H1 (cell line): Measurements from ENCODE around the gene CDC73. TPM values are rescaled to one million over a fixed set of nuclear protein-coding genes. Genes with fewer than 3 reads are reported as not detected.

Source experiments
- CTCF ChIA-PET: fragments of 300-600 bp; sonication (Branson Sonifier 250); formaldehyde crosslinking; loops from one replicate; lab custom pipeline; 2021; ENCODE audit not compliant: partially characterized antibody; lab: Charles Lee
- POLR2A ChIA-PET: fragments of 300-600 bp; sonication (Branson Sonifier 250); formaldehyde crosslinking; loops from one replicate; lab custom pipeline; 2021; ENCODE audit warnings: inconsistent platforms; ENCODE audit not compliant: partially characterized antibody; lab: Charles Lee
- DNase-seq, 2 experiments: peaks; one replicate each; pipeline versions ENCODE4 v3.0.0 to v3.0.0-alpha.2; 2010 to 2022; ENCODE audit warnings: low spot score in 2 of 2, low read depth in 1 of 2, mixed read lengths in 1 of 2
- FAIRE-seq: peaks from 2 replicates; lab custom pipeline; 2011; peaks lifted over from hg19 to GRCh38; lab: Jason Lieb, UNC
- H2AFZ ChIP-seq: 2 replicates; pipeline ENCODE4 v1.8.1; 2012; ENCODE audit warnings: low read length, inconsistent platforms
- H2AK5ac ChIP-seq: 2 replicates; pipeline ENCODE4 v1.6.1; 2013; ENCODE audit warnings: low read depth, low read length
- H2BK120ac ChIP-seq: replicated peaks from 2 replicates; pipeline ENCODE3; 2013; ENCODE audit warnings: low read depth, low read length, inconsistent platforms
- H2BK12ac ChIP-seq: 2 replicates; pipeline ENCODE4 v1.6.1; 2013; ENCODE audit warnings: low read depth, low read length
- H2BK15ac ChIP-seq: 2 replicates; pipeline ENCODE4 v1.6.1; 2013; ENCODE audit warnings: low read length
- H2BK20ac ChIP-seq: 2 replicates; pipeline ENCODE4 v1.6.1; 2013; ENCODE audit warnings: low read length
- H2BK5ac ChIP-seq: 2 replicates; pipeline ENCODE4 v1.6.1; 2013; ENCODE audit warnings: low read depth, low read length
- H3K14ac ChIP-seq: 2 replicates; pipeline ENCODE4 v1.6.1; 2013; ENCODE audit warnings: inconsistent platforms; ENCODE audit not compliant: insufficient read length
- H3K18ac ChIP-seq: 2 replicates; pipeline ENCODE4 v1.6.1; 2013; ENCODE audit warnings: low read length; ENCODE audit errors: extremely low read depth
- H3K23ac ChIP-seq: 2 replicates; pipeline ENCODE4 v1.6.1; 2013; ENCODE audit warnings: inconsistent platforms; ENCODE audit not compliant: insufficient read length
- H3K23me2 ChIP-seq: 2 replicates; pipeline ENCODE4 v1.6.1; 2013; ENCODE audit warnings: low read depth, low read length
- H3K27ac ChIP-seq: 2 replicates; pipeline ENCODE4 v1.6.1; 2011; ENCODE audit warnings: low read depth, low read length, inconsistent platforms
- H3K27me3 ChIP-seq, 4 experiments: replicated peaks in 1 of 4; 1 replicate in 1 of 4; 2 replicates in 3 of 4; pipeline versions ENCODE4 v1.6.1 to v1.8.1; 2011 to 2013; ENCODE audit warnings: low read length in 3 of 4, mild to moderate bottlenecking in 3 of 4, inconsistent platforms in 2 of 4, mixed read lengths in 2 of 4, moderate library complexity in 1 of 4; ENCODE audit not compliant: control insufficient read depth in 3 of 4, insufficient read depth in 3 of 4; ENCODE audit errors: extremely low read depth in 1 of 4
- H3K36me3 ChIP-seq, 4 experiments: 2 replicates each; pipeline versions ENCODE4 v1.6.1 to v1.8.1; 2011 to 2013; ENCODE audit warnings: mild to moderate bottlenecking in 4 of 4, low read length in 3 of 4, moderate library complexity in 2 of 4, control low read depth in 1 of 4, inconsistent platforms in 1 of 4; ENCODE audit not compliant: insufficient read depth in 4 of 4, control insufficient read depth in 2 of 4
- H3K4ac ChIP-seq: replicated peaks from 2 replicates; pipeline ENCODE3; 2013; ENCODE audit warnings: low read length, low read depth, mixed read lengths, inconsistent platforms; ENCODE audit not compliant: insufficient read length
- H3K4me1 ChIP-seq, 4 experiments: replicated peaks in 1 of 4; 1 replicate in 1 of 4; 2 replicates in 3 of 4; pipeline versions ENCODE4 v1.6.1 to v1.8.1; 2011 to 2013; ENCODE audit warnings: low read length in 3 of 4, inconsistent platforms in 2 of 4, mixed read lengths in 1 of 4; ENCODE audit not compliant: insufficient read depth in 4 of 4, control insufficient read depth in 3 of 4
- H3K4me2 ChIP-seq, 2 experiments: 2 replicates each; pipeline versions ENCODE4 v1.6.1 to v1.8.1; 2011 to 2013; ENCODE audit warnings: low read depth in 2 of 2, low read length in 2 of 2, control low read depth in 1 of 2, inconsistent platforms in 1 of 2, mild to moderate bottlenecking in 1 of 2; ENCODE audit not compliant: insufficient read depth in 1 of 2
- H3K4me3 ChIP-seq, 4 experiments: fragments of 200-600, 300-600 bp in 1 of 4; sonication (generic), shearing (Covaris generic), sonication (Bioruptor Twin) in 1 of 4; 2 replicates each; pipeline versions ENCODE4 v1.5.1 to v1.8.1; 2011 to 2016; ENCODE audit warnings: low read length in 4 of 4, low read depth in 3 of 4, control low read depth in 2 of 4, inconsistent platforms in 2 of 4, mild to moderate bottlenecking in 2 of 4, mixed read lengths in 1 of 4, moderate library complexity in 1 of 4; ENCODE audit not compliant: insufficient read depth in 2 of 4; ENCODE audit errors: extremely low read depth in 1 of 4
- H3K56ac ChIP-seq: replicated peaks from 2 replicates; pipeline ENCODE3; 2013; ENCODE audit warnings: low read depth, mild to moderate bottlenecking, mixed read lengths, low read length, inconsistent platforms; ENCODE audit not compliant: insufficient read length
- H3K79me1 ChIP-seq: 2 replicates; pipeline ENCODE4 v1.6.1; 2013; ENCODE audit warnings: low read depth, low read length, control low read depth
- H3K79me2 ChIP-seq, 2 experiments: 2 replicates each; pipeline versions ENCODE4 v1.6.1 to v1.8.1; 2012 to 2013; ENCODE audit warnings: low read length in 2 of 2, mild to moderate bottlenecking in 2 of 2, inconsistent platforms in 1 of 2; ENCODE audit not compliant: insufficient read depth in 2 of 2, control insufficient read depth in 1 of 2
- H3K9ac ChIP-seq, 4 experiments: replicated peaks in 1 of 4; 1 replicate in 1 of 4; 2 replicates in 3 of 4; pipeline versions ENCODE4 v1.6.1 to v1.8.1; 2011 to 2013; ENCODE audit warnings: low read depth in 3 of 4, low read length in 3 of 4, control low read depth in 2 of 4, mild to moderate bottlenecking in 2 of 4, moderate library complexity in 2 of 4, inconsistent platforms in 1 of 4; ENCODE audit errors: extremely low read depth in 1 of 4
- H3K9me3 ChIP-seq, 2 experiments: 2 replicates each; pipeline versions ENCODE4 v1.6.1 to v1.8.1; 2012 to 2013; ENCODE audit warnings: mild to moderate bottlenecking in 2 of 2, moderate library complexity in 2 of 2, control low read depth in 1 of 2, inconsistent platforms in 1 of 2, low read depth in 1 of 2, low read length in 1 of 2, mixed read lengths in 1 of 2; ENCODE audit not compliant: insufficient read depth in 2 of 2
- H4K20me1 ChIP-seq, 2 experiments: replicated peaks in 1 of 2; 2 replicates each; pipeline versions ENCODE3 to v1.8.1; 2011 to 2013; ENCODE audit warnings: inconsistent platforms in 2 of 2, low read length in 2 of 2, mild to moderate bottlenecking in 1 of 2; ENCODE audit not compliant: insufficient read depth in 2 of 2, control insufficient read depth in 1 of 2
- H4K5ac ChIP-seq: 2 replicates; pipeline ENCODE4 v1.6.1; 2013; ENCODE audit warnings: low read length, low read depth, mixed read lengths, inconsistent platforms; ENCODE audit not compliant: insufficient read length
- H4K8ac ChIP-seq: 2 replicates; pipeline ENCODE4 v1.8.0; 2013; ENCODE audit warnings: mild to moderate bottlenecking, moderate library complexity, low read length, inconsistent platforms; ENCODE audit not compliant: insufficient read depth; ENCODE audit errors: extremely low read depth
- H4K91ac ChIP-seq: replicated peaks from 2 replicates; pipeline ENCODE3; 2013; ENCODE audit warnings: low read length, mixed read lengths, inconsistent platforms; ENCODE audit not compliant: insufficient read length
- CBX5 ChIP-seq: fragments of 300-800, 300-1000 bp; sonication (generic); IDR thresholded peaks from 2 replicates; pipeline ENCODE4 v1.7.1; 2016; ENCODE audit warnings: antibody characterized with exemption, low read length, low read depth
- CBX8 ChIP-seq: fragments of 300-800, 300-1000 bp; sonication (generic); IDR thresholded peaks from 2 replicates; pipeline ENCODE4 v1.7.1; 2016; ENCODE audit warnings: low read depth, low read length, borderline replicate concordance
- CHD1 ChIP-seq: IDR thresholded peaks from 2 replicates; pipeline ENCODE4 v1.6.1; 2012; ENCODE audit warnings: low read depth, low read length, improper control_type of control experiment
- CHD2 ChIP-seq: IDR thresholded peaks from 2 replicates; pipeline ENCODE4 v1.6.1; 2012; ENCODE audit warnings: low read length, improper control_type of control experiment
- CREB1 ChIP-seq: IDR thresholded peaks from 2 replicates; pipeline ENCODE4 v1.6.1; 2012; ENCODE audit warnings: inconsistent platforms
- EGR1 ChIP-seq: IDR thresholded peaks from 2 replicates; pipeline ENCODE4 v1.6.1; 2011; ENCODE audit warnings: low read depth, low read length, borderline replicate concordance
- JUND ChIP-seq: IDR thresholded peaks from 2 replicates; pipeline ENCODE4 v1.6.1; 2011; ENCODE audit warnings: mild to moderate bottlenecking, improper control_type of control experiment, low read length
- KDM5A ChIP-seq: fragments of 200-600 bp; IDR thresholded peaks from 2 replicates; pipeline ENCODE4 v1.7.1; 2012; ENCODE audit warnings: mild to moderate bottlenecking, low read length, inconsistent platforms, mixed read lengths
- NANOG ChIP-seq: IDR thresholded peaks from 2 replicates; pipeline ENCODE4 v1.6.1; 2011; ENCODE audit warnings: low read length, low read depth, mild to moderate bottlenecking, inconsistent platforms; ENCODE audit not compliant: insufficient read depth, poor library complexity, severe bottlenecking
- NRF1 ChIP-seq: IDR thresholded peaks from 2 replicates; pipeline ENCODE4 v1.6.1; 2011; ENCODE audit warnings: mild to moderate bottlenecking, low read depth, low read length, improper control_type of control experiment
- SIRT6 ChIP-seq: IDR thresholded peaks from one replicate; pipeline ENCODE4 v1.7.1; 2012; ENCODE audit warnings: low read length, inconsistent platforms
- SP4 ChIP-seq: IDR thresholded peaks from 2 replicates; pipeline ENCODE4 v1.6.1; 2012; ENCODE audit warnings: low read length, inconsistent platforms
- TBP ChIP-seq: IDR thresholded peaks from 2 replicates; pipeline ENCODE4 v1.6.1; 2011; ENCODE audit warnings: low read depth, low read length, improper control_type of control experiment
- YY1 ChIP-seq: IDR thresholded peaks from 2 replicates; pipeline ENCODE4 v1.6.1; 2011; ENCODE audit warnings: low read depth, mild to moderate bottlenecking, low read length
- WGBS, 2 experiments: shearing (Covaris generic) in 1 of 2; methylation state at CpG; one replicate each; pipeline versions ENCODE4 v1.1.6 to v1.1.7; 2013 to 2015; ENCODE audit warnings: low lambda C conversion rate in 2 of 2, mixed read lengths in 2 of 2, inconsistent platforms in 1 of 2, low coverage in 1 of 2, missing lambda C conversion rate in 1 of 2; ENCODE audit not compliant: insufficient replicate concordance in 2 of 2, insufficient coverage in 1 of 2, insufficient read length in 1 of 2; ENCODE audit errors: extremely low coverage in 1 of 2, missing lambda C conversion rate in 1 of 2; 5-methylcytosine and 5-hydroxymethylcytosine counted together
- polyA plus RNA-seq, 7 experiments: library from polyadenylated mRNA; depleted of rRNA in 3 of 7; stranded (reverse) in 5 of 7; unstranded in 2 of 7; fragments of >200 nt in 5 of 7; fragments of 200-250 nt in 2 of 7; gene quantifications; 1 replicate in 5 of 7; 2 replicates in 1 of 7; 4 replicates in 1 of 7; pipeline versions ENCODE4 v1.2.1 to v1.2.3, GENCODE V29; 2011 to 2013; ENCODE audit warnings: missing spikeins in 2 of 7, mixed read lengths in 2 of 7
- total RNA-seq: library from RNA; stranded (reverse); fragmentation: NEBNext Ultra II Directional; extraction: Animal tissue kit (Norgen Biotek cat#: 25700); gene quantifications from 2 replicates; pipeline ENCODE4 v1.2.1, GENCODE V29; 2021
- TF ChIP-seq, protein P1 (sequence below): IDR thresholded peaks from 2 replicates; pipeline ENCODE4 v1.6.1; 2012; ENCODE audit warnings: low read length, inconsistent platforms

The CDC73 gene
- total and polyA plus RNA-seq, 2 of the 8 experiments (the other 6 are each of a cell fraction or from before 2014, with no cell fraction given): 9.8 to 64.0 TPM

DNA sequence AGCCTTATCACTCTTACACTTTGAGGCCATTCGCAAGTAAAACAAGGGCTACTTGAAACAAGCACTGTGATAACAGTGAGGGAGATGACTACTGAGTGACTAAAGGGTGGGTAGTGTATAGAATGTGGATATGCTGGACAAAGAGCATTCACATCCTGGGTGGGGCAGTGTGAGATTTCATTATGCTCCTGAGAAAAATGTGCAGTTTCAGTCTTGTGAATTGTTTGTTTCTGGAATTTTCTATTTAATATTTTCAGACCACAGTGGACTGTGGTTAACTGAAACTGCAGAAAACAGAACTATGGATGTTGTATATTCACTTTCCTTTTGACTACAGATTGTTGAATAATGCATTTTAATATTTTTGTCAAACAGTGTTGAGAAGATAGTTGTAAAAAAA is 89.7 kb downstream of the CDC73 start:
- no peak overlapping the region for H2BK5ac ChIP-seq
- no peak overlapping the region for H3K27ac ChIP-seq
- no peak overlapping the region for H2BK12ac ChIP-seq
- H3K4ac ChIP-seq: no peak overlapping the region
- no peak overlapping the region for H3K56ac ChIP-seq
- no peaks in the 10 kb centered on the region for H3K79me2 ChIP-seq
- no peaks in the 10 kb centered on the region for H3K9me3 ChIP-seq
- ChIA-PET CTCF (no interaction called here), POLR2A (no interaction called here)
- no peak overlapping the region for H3K9ac ChIP-seq
- H3K23ac ChIP-seq: no peak overlapping the region
- no peak overlapping the region for H3K4me2 ChIP-seq
- 100% methylated on average over 1 of the region's 1 CpG; no CpG with 5 or more reads in 1 of the 2 experiments for WGBS, 2 experiments
- no peak overlapping the region for H4K91ac ChIP-seq
- peaks cover 0 to 4% (median under 1%) of the 10 kb centered on the region in 4 experiments; a peak in 2 of 7 replicates for H3K4me1 ChIP-seq
- no peak for FAIRE-seq
- peaks cover 0 to 10% (median 1%) of the 10 kb centered on the region in 4 experiments; a peak in 4 of 8 replicates for H3K36me3 ChIP-seq
- TF ChIP-seq JUND: no peak
- TF ChIP-seq CBX8: no peak
- no peak for TF ChIP-seq SIRT6
- TF ChIP-seq CBX5: no peak
- no peak for TF ChIP-seq YY1
- TF ChIP-seq TBP: no peak
- no peak for TF ChIP-seq EGR1
- TF ChIP-seq SP4: no peak
- TF ChIP-seq CHD1: no peak
- no peak for TF ChIP-seq CREB1
- TF ChIP-seq NANOG: no peak
- TF ChIP-seq NRF1: no peak
- TF ChIP-seq KDM5A: no peak
- TF ChIP-seq, protein P1, sequence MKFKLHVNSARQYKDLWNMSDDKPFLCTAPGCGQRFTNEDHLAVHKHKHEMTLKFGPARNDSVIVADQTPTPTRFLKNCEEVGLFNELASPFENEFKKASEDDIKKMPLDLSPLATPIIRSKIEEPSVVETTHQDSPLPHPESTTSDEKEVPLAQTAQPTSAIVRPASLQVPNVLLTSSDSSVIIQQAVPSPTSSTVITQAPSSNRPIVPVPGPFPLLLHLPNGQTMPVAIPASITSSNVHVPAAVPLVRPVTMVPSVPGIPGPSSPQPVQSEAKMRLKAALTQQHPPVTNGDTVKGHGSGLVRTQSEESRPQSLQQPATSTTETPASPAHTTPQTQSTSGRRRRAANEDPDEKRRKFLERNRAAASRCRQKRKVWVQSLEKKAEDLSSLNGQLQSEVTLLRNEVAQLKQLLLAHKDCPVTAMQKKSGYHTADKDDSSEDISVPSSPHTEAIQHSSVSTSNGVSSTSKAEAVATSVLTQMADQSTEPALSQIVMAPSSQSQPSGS: no peak
- TF ChIP-seq CHD2: no peak
- H3K23me2 ChIP-seq: no peaks in the 10 kb centered on the region
- no peaks in the 10 kb centered on the region; the same call in 1 of the 2 replicates for H3K79me1 ChIP-seq
- no peak overlapping the region for H2AFZ ChIP-seq
- no peak overlapping the region for H2BK20ac ChIP-seq
- no peak overlapping the region for H2AK5ac ChIP-seq
- no peak overlapping the region for H3K18ac ChIP-seq
- no peak overlapping the region for H3K14ac ChIP-seq
- H4K5ac ChIP-seq: no peak overlapping the region
- no peak overlapping the region for H2BK15ac ChIP-seq
- no peak overlapping the region for H4K8ac ChIP-seq
- DNase-seq: no peak
- H2BK120ac ChIP-seq: no peak overlapping the region
- H4K20me1 ChIP-seq: no peaks in the 10 kb centered on the region
- H3K4me3 ChIP-seq: no peak overlapping the region
- no peaks in the 10 kb centered on the region for H3K27me3 ChIP-seq
